GM06990 (cell line): ENCODE measurements around the gene CD34.

Experiments
- DNase-seq: peaks from one replicate; pipeline ENCODE4 v3.0.0-alpha.2; 2011; ENCODE audit not compliant: insufficient read length; ENCODE audit errors: extremely low read depth
- H3K27me3 ChIP-seq: replicated peaks from 2 replicates; pipeline ENCODE4 v1.6.0; 2011; ENCODE audit warnings: low read length; ENCODE audit not compliant: control insufficient read depth, insufficient read depth
- H3K36me3 ChIP-seq: 2 replicates; pipeline ENCODE4 v1.5.1; 2011; ENCODE audit warnings: low read length; ENCODE audit not compliant: control insufficient read depth, insufficient read depth
- H3K4me3 ChIP-seq: replicated peaks from 2 replicates; pipeline ENCODE4 v1.5.1; 2011; ENCODE audit warnings: low read depth, mild to moderate bottlenecking, control low read depth, low read length
- TF ChIP-seq, protein P1 (sequence below): IDR thresholded peaks from 2 replicates; pipeline ENCODE4 v1.5.1; 2011; ENCODE audit warnings: low read length, control low read depth, mild to moderate bottlenecking, inconsistent platforms; ENCODE audit not compliant: insufficient read depth, poor library complexity, severe bottlenecking

Gene CD34

DNA sequence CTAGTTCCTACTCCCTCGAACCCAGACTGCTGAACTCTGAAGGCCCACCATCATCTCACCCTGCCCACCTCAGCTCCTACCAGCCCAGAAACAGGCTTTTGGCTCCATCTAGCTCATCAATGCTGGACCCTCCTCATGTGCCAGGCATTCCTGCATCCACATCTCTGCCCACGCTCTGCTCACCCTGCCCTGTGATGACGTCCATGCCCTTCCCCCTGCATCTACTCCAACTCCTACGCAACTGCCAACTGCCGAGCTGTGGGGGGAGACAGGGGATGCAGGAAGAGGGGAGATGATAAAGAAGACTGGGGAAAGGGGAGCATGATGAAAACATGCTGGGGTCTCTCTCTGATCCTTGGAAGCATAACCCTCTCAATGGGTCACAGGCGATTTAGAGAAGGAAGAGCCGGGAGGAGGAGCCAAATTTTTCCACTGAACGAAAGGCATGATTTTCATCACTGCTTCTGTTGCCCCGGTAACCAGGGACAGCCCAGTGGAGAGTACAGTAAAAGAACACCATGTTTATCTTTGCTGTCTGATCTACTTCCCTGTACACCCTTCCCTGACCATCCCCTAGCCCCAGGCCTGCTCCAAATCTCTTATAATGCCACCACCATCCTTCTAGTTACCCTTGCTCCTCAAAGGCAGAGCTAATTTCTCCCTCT lies 44.3 kb downstream of the CD34 start:
- Histone ChIP-seq H3K36me3 (no peaks in the 10 kb centered on the region), H3K4me3 (no peak overlapping the region), H3K27me3 (no peaks in the 10 kb centered on the region)
- DNase-seq = no peak
- TF ChIP-seq, protein P1, sequence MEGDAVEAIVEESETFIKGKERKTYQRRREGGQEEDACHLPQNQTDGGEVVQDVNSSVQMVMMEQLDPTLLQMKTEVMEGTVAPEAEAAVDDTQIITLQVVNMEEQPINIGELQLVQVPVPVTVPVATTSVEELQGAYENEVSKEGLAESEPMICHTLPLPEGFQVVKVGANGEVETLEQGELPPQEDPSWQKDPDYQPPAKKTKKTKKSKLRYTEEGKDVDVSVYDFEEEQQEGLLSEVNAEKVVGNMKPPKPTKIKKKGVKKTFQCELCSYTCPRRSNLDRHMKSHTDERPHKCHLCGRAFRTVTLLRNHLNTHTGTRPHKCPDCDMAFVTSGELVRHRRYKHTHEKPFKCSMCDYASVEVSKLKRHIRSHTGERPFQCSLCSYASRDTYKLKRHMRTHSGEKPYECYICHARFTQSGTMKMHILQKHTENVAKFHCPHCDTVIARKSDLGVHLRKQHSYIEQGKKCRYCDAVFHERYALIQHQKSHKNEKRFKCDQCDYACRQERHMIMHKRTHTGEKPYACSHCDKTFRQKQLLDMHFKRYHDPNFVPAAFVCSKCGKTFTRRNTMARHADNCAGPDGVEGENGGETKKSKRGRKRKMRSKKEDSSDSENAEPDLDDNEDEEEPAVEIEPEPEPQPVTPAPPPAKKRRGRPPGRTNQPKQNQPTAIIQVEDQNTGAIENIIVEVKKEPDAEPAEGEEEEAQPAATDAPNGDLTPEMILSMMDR = no peak

DNA sequence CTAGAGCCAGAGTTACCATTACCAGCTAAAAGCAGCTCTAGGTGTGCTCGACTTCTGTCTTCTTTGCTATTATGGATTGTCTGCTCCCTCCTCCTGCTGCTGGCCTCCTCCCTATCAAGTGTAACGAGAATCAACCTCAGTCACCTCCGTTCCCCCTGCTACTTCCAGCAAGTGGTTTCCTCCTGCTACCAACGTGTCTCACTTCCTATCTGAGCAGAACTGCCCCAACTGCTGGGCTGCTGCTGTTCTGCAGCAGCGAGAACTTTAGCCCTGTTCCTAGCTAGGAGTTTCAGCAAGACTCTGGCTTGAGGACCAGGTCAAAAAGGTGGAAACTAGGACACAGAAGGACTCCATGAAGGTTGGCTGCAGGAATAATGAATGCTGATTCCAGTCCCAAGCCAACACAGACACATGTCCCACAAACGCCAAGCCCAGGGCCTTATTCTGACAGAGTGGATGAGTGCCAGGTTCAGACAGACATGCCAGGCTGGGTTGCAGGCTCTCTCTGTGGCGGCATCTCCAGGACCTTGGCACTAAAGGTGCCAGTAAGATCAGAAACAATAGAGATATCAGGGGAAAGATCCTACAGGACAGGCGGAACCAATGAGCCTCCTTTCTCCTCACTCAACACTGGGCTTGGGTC lies 46.9 kb downstream of the CD34 start:
- TF ChIP-seq, protein P1 = no peak
- no peaks in the 10 kb centered on the region for H3K27me3 ChIP-seq
- no peak for DNase-seq
- H3K36me3 ChIP-seq = no peaks in the 10 kb centered on the region
- no peak overlapping the region for H3K4me3 ChIP-seq

DNA sequence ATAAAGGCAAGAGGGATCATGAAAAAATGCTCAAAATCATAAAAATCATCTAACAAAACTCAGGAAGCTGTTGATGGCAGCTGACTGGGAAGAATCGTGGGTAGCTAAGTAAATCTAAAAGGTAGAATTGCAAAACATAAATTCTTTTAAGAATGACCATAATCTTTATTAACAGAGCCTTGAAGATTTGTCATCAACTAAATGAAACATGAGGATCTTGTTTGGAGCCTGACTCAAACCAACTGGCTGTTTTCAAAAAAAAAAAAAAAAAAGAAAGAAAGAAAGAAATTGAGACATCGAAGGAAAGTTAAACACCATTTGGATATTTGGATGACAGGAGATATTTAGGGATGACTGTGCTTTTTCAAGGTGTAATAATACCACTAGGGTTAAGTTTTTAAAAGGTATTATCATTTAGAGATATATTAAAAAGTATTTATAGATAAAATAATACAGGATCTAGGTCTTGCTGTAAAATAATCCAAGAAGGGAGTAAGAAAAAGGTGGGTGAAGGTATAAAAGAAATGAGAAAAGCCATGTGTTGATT lies 48.6 kb downstream of the CD34 start:
- TF ChIP-seq, protein P1 = no peak
- Histone ChIP-seq H3K36me3 (no peaks in the 10 kb centered on the region), H3K4me3 (no peak overlapping the region), H3K27me3 (no peaks in the 10 kb centered on the region)
- DNase-seq = no peak

DNA sequence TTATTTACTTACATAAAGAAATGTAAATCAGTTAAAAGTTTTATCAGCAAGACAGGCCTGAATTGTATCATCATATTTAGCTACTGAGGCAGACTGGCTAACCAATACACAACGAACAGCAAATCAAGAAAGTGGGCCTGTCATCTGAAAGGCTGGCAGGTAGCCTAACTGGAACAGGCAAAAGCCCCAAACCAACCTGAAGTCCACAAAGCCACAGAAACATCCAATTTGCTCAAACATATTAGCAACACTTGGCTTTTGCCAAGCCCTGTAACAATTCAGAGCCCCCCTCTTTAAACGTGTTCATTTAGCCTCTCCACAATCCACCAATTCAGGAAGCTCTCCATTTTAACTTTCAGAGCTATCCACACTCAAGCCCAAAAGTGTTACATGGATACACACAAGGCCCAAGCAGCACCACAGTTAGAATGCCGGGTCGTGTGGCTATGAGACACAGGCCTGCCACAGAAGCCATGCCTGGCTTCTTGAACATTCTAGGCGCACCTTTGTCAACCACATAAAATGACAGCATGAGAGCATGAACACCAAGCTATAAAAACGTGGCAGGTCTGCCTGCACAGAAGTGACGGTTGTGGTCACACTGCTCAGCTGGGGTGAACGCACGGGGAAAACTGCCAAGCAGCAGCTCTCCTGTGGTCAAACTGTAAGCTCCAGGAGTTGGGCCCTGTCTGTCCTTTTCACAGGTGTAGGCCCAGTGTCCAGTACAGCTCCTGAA lies 49.3 kb downstream of the CD34 start:
- DNase-seq = no peak

DNA sequence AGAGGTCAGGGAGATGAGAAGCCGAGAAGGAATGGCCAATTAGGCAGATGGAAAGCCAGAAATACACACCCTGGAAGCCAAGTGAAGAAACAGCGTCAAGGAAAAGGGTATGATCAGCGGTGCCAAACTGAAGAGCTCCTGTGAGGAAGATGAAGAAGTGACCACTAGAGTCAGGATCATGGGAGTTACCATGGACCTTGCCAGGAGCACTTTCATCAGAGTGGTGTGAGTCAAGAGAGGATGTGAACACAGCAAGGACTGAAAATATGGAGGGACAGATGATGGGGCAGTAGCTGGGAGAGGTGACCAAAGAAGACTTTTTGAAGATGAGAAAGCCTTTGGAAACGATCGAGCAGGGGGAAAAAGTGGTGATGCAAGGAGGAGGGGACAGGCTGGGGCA lies 50.4 kb downstream of the CD34 start:
- Histone ChIP-seq H3K4me3 (no peak overlapping the region), H3K36me3 (no peaks in the 10 kb centered on the region), H3K27me3 (no peaks in the 10 kb centered on the region)
- DNase-seq = no peak
- TF ChIP-seq, protein P1 = no peak

More for the DNA sequence above, 49.3 kb downstream of the CD34 start:
- H3K27me3 ChIP-seq = no peaks in the 10 kb centered on the region
- H3K4me3 ChIP-seq = no peak overlapping the region
- TF ChIP-seq, protein P1 = no peak
- no peaks in the 10 kb centered on the region for H3K36me3 ChIP-seq
